Motor neuron (in vitro differentiated cells): Measurements from ENCODE around the gene KMT5B. TPM values are rescaled to one million over a fixed set of nuclear protein-coding genes. Genes with fewer than 3 reads are reported as not detected.
"Not testable (repeated sequence)": the region's sequence is repeated elsewhere in the genome, so short reads cannot be mapped to it uniquely, and the experiment has no call there.

Experiments used
- ATAC-seq, 8 experiments: fragments of 200-7000 bp; cut with Tn5 transposase; replicated peaks in 6 of 8; 2 replicates each; pipeline ENCODE4 v1.8.0; 2021; ENCODE audit warnings: mild to moderate bottlenecking in 8 of 8, moderate library complexity in 8 of 8
- H3K27ac ChIP-seq, 2 donors: fragments of 250-450 bp; sonication (Bioruptor Pico); 2 replicates each; pipeline ENCODE4 v1.9.0; 2021; ENCODE audit warnings: antibody characterized with exemption in 2 of 2, mild to moderate bottlenecking in 2 of 2, moderate library complexity in 1 of 2
- H3K4me1 ChIP-seq, 2 donors: fragments of 250-450 bp; sonication (Bioruptor Pico); replicated peaks in 1 of 2; 2 replicates each; pipeline ENCODE4 v1.6.1; 2021; ENCODE audit warnings: antibody characterized with exemption in 2 of 2, mild to moderate bottlenecking in 2 of 2, moderate library complexity in 1 of 2
- H3K4me3 ChIP-seq, 5 donors: fragments of 250-450 bp; sonication (Bioruptor Pico); 2 replicates each; pipeline ENCODE4 v1.9.0; 2021; ENCODE audit warnings: antibody characterized with exemption in 5 of 5, mild to moderate bottlenecking in 5 of 5, moderate library complexity in 4 of 5
- WGBS, 10 experiments: fragments of 450-650 bp; shearing (Covaris generic); methylation state at CpG; one replicate each; pipeline ENCODE4 v1.0.0; 2022; 5-methylcytosine and 5-hydroxymethylcytosine counted together
- in situ Hi-C, 9 experiments: fragments of 400-800 bp; cut with MboI; loops; one replicate each; pipeline ENCODE4 v1.15.0; 2021; ENCODE audit warnings: low sequenced_read_pairs in 9 of 9, low pct_unique_long_range_greater_than_20kb in 2 of 9; ENCODE audit not compliant: unreplicated experiment in 9 of 9
- total RNA-seq, 8 experiments: library from RNA; unstranded; fragments of 300-600 nt; gene quantifications; 2 replicates each; pipeline versions ENCODE4 v1.2.3 to v1.2.4, GENCODE V29; 2022

Gene KMT5B
- total RNA-seq, 8 experiments from 2014 or later, result 12.4 to 69.1 (median 55.4) TPM

GRCh38 chr11:68251765-68252164 is 38.7 kb upstream of the KMT5B start:
- no peak overlapping the region for H3K4me3 ChIP-seq
- H3K4me1 ChIP-seq, result no peaks in the 10 kb centered on the region
- in situ Hi-C loops, result loop anchor here in 4 of 9 experiments (10.0 to 25.0 kb wide), 4 partner anchors 186 to 1411 kb away; partner anchors contain the start of gene PPP6R3 (in 1 of the 4)
- no peak for ATAC-seq
- no peak overlapping the region for H3K27ac ChIP-seq
- WGBS, 10 experiments, result 71 to 100% (median 92%) methylated on average over 2 to 3 of the region's 3 CpGs; no CpG with 5 or more reads in 3 of the 10 experiments

GRCh38 chr11:68244912-68245311 is 31.8 kb upstream of the KMT5B start:
- H3K4me1 ChIP-seq, ATAC-seq, H3K4me3 ChIP-seq, H3K27ac ChIP-seq: not testable (repeated sequence)
- 50 to 100% (median 62%) methylated on average over 1 to 5 of the region's 5 CpGs; no CpG with 5 or more reads in 4 of the 10 experiments for WGBS, 10 experiments
- in situ Hi-C loops, result loop anchor here in 1 of 9 experiments (25.0 kb wide), 1 partner anchor 167 kb away; no protein-coding TSS in a partner anchor

- not testable (repeated sequence) for ATAC-seq, H3K4me1 ChIP-seq, H3K4me3 ChIP-seq, H3K27ac ChIP-seq
- WGBS, 10 experiments, result 100% methylated on average over 1 of the region's 1 CpG; no CpG with 5 or more reads in 9 of the 10 experiments
- in situ Hi-C loops, result loop anchor here in 1 of 9 experiments (25.0 kb wide), 1 partner anchor 168 kb away; no protein-coding TSS in a partner anchor
These were observed 30.8 kb upstream of the KMT5B start for GRCh38 chr11:68243847-68244246.

GRCh38 chr11:68242616-68243015 is 29.5 kb upstream of the KMT5B start:
- in situ Hi-C loops, result loop anchor here in 1 of 9 experiments (25.0 kb wide), 1 partner anchor 170 kb away; no protein-coding TSS in a partner anchor
- no peak overlapping the region for H3K27ac ChIP-seq
- ATAC-seq, result no peak
- no peak overlapping the region for H3K4me3 ChIP-seq
- 61 to 100% (median 86%) methylated on average over 1 to 2 of the region's 2 CpGs; no CpG with 5 or more reads in 3 of the 10 experiments for whole genome bisulfite sequencing, 10 experiments
- H3K4me1 ChIP-seq, result no peaks in the 10 kb centered on the region

- in situ Hi-C loops, result loop anchor here in 1 of 9 experiments (25.0 kb wide), 1 partner anchor 181 kb away; no protein-coding TSS in a partner anchor
- ATAC-seq, result no peak
- Histone ChIP-seq H3K4me1 (no peaks in the 10 kb centered on the region), H3K4me3 (no peak overlapping the region), H3K27ac (no peak overlapping the region)
- 40 to 100% (median 75%) methylated on average over 2 to 6 of the region's 7 CpGs; no CpG with 5 or more reads in 4 of the 10 experiments for WGBS, 10 experiments
These were observed 18.5 kb upstream of the KMT5B start for GRCh38 chr11:68231621-68232020.

GRCh38 chr11:68229601-68230000 is 16.5 kb upstream of the KMT5B start:
- Histone ChIP-seq H3K27ac (no peak overlapping the region), H3K4me3 (no peak overlapping the region), H3K4me1 (no peaks in the 10 kb centered on the region)
- in situ Hi-C loops, result loop anchor here in 1 of 9 experiments (25.0 kb wide), 1 partner anchor 183 kb away; no protein-coding TSS in a partner anchor
- no peak for ATAC-seq
- 0 to 82% (median 14%) methylated on average over 1 of the region's 1 CpG; no CpG with 5 or more reads in 1 of the 10 experiments for WGBS, 10 experiments

GRCh38 chr11:68226421-68226820 is 13.3 kb upstream of the KMT5B start:
- in situ Hi-C loops, result loop anchor here in 1 of 9 experiments (25.0 kb wide), 1 partner anchor 186 kb away; no protein-coding TSS in a partner anchor
- no peak overlapping the region for H3K4me3 ChIP-seq
- ATAC-seq, result no peak
- WGBS, 10 experiments, result 0 to 93% (median 64%) methylated on average over 2 to 9 of the region's 9 CpGs; no CpG with 5 or more reads in 5 of the 10 experiments
- no peak overlapping the region for H3K27ac ChIP-seq
- no peaks in the 10 kb centered on the region for H3K4me1 ChIP-seq

GRCh38 chr11:68224606-68225005 is 11.5 kb upstream of the KMT5B start:
- H3K4me1 ChIP-seq, result no peaks in the 10 kb centered on the region
- ATAC-seq, result no peak
- in situ Hi-C loops, result loop anchor here in 1 of 9 experiments (25.0 kb wide), 1 partner anchor 188 kb away; no protein-coding TSS in a partner anchor
- no peak overlapping the region for H3K4me3 ChIP-seq
- 77 to 98% (median 83%) methylated on average over 1 to 8 of the region's 11 CpGs; no CpG with 5 or more reads in 6 of the 10 experiments for WGBS, 10 experiments
- no peak overlapping the region for H3K27ac ChIP-seq

GRCh38 chr11:68223275-68223674 is 10.2 kb upstream of the KMT5B start:
- no peak overlapping the region for H3K27ac ChIP-seq
- no peaks in the 10 kb centered on the region for H3K4me1 ChIP-seq
- no peak overlapping the region for H3K4me3 ChIP-seq
- ATAC-seq, result no peak
- WGBS, 10 experiments, result 29 to 100% (median 87%) methylated on average over 1 to 6 of the region's 6 CpGs; no CpG with 5 or more reads in 1 of the 10 experiments
- in situ Hi-C loops, result no loop called here

- H3K4me3 ChIP-seq, result no peak overlapping the region
- no peak overlapping the region for H3K27ac ChIP-seq
- 68 to 100% (median 93%) methylated on average over 1 to 2 of the region's 5 CpGs; no CpG with 5 or more reads in 7 of the 10 experiments for WGBS, 10 experiments
- no peak for ATAC-seq
- in situ Hi-C loops, result no loop called here
- no peaks in the 10 kb centered on the region for H3K4me1 ChIP-seq
These were observed 8.3 kb upstream of the KMT5B start for GRCh38 chr11:68221406-68221805.

GRCh38 chr11:68216171-68216938 is 3.3 kb upstream of the KMT5B start:
- no peak overlapping the region for H3K27ac ChIP-seq
- WGBS, 10 experiments, result 71 to 89% (median 71%) methylated on average over 5 to 16 of the region's 22 CpGs; no CpG with 5 or more reads in 7 of the 10 experiments

GRCh38 chr11:68215524-68216170 is 2.6 kb upstream of the KMT5B start:
- 78 to 100% (median 90%) methylated on average over 1 to 2 of the region's 6 CpGs; no CpG with 5 or more reads in 4 of the 10 experiments for WGBS, 10 experiments
- no peak for ATAC-seq
- no peak overlapping the region for H3K27ac ChIP-seq
- H3K4me3 ChIP-seq, result no peak overlapping the region
- in situ Hi-C loops, result no loop called here
- peaks cover 10 to 12% of the 10 kb centered on the region in 2 donors for H3K4me1 ChIP-seq

More at GRCh38 chr11:68216171-68216938, 3.3 kb upstream of the KMT5B start:
- Histone ChIP-seq H3K4me3 (no peak overlapping the region), H3K4me1 (peaks cover 5 to 7% of the 10 kb centered on the region in 2 donors)
- no peak for ATAC-seq
- in situ Hi-C loops, result no loop called here

- in situ Hi-C loops, result no loop called here
These were observed 2.0 kb upstream of the KMT5B start for GRCh38 chr11:68215087-68215445.

More at GRCh38 chr11:68215087-68215445, 2.0 kb upstream of the KMT5B start:
- 67 to 100% (median 83%) methylated on average over 2 to 9 of the region's 15 CpGs; no CpG with 5 or more reads in 2 of the 10 experiments for WGBS, 10 experiments
- ATAC-seq, result no peak
- Histone ChIP-seq H3K27ac (no peak overlapping the region), H3K4me3 (no peak overlapping the region), H3K4me1 (peaks cover 10 to 16% of the 10 kb centered on the region in 2 donors)
